A549 treated with Mapracorat at 1 μM for 4 hours (cell line): Measurements from ENCODE around the gene CCDC39. TPM values are rescaled to one million over a fixed set of nuclear protein-coding genes. Genes with fewer than 3 reads are reported as not detected.

ENCODE experiments used
- total RNA-seq: library from RNA; stranded (reverse); fragments of 200-300 nt; extraction: Qiagen RNA extraction; gene quantifications from 5 replicates; pipeline ENCODE4 v1.2.3, GENCODE V29; 2022

CCDC39 gene
- total RNA-seq = not detected in 5 replicates

DNA sequence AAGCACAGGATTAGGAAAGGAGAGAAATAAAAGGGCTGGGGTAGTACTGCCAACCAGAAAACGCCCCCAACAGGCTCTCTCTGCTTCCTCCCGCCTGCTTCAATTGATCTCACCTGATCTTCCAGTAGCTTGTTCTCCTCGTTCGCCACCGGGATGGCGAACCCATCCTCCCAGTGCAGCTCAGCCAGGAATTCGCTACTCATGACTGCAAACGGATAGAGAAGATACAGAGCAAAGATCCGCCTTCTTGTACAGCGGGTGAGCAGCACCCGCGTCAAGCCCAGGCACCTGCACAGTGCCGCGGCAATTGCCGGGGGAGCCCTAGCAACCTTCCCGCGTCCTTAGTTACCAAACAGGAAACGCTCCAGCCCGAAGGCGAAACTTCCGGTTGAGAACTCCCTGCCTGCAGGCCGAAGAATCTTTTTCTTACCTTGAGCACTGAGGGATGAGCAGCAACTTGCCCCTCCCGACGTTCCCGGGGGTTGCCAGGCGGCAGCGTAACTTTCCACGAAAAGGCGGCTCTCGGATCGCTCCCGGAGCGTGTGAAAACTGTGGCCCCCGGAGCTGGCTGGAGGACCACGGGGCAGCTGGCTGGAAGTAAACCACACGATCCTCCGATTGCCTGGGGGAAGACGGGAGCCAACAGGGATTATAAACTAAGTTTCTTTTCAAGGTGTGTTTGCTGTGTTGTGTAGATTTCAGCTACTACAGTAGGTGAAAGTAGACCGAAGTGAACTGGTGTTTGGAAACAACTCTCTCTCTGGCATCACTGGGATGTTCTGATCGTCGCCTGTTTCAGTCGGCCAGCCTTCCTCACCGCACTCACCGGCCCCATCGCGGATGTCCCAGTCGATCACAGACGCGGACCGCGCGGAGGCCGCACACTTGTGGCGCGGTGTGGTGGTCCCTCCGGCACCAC lies at the start of gene CCDC39:
Gene CCDC39 (minus strand): TSS at position 312 of the 919 bp plus-strand sequence. CDS start 109 bp downstream, at position 203.

DNA sequence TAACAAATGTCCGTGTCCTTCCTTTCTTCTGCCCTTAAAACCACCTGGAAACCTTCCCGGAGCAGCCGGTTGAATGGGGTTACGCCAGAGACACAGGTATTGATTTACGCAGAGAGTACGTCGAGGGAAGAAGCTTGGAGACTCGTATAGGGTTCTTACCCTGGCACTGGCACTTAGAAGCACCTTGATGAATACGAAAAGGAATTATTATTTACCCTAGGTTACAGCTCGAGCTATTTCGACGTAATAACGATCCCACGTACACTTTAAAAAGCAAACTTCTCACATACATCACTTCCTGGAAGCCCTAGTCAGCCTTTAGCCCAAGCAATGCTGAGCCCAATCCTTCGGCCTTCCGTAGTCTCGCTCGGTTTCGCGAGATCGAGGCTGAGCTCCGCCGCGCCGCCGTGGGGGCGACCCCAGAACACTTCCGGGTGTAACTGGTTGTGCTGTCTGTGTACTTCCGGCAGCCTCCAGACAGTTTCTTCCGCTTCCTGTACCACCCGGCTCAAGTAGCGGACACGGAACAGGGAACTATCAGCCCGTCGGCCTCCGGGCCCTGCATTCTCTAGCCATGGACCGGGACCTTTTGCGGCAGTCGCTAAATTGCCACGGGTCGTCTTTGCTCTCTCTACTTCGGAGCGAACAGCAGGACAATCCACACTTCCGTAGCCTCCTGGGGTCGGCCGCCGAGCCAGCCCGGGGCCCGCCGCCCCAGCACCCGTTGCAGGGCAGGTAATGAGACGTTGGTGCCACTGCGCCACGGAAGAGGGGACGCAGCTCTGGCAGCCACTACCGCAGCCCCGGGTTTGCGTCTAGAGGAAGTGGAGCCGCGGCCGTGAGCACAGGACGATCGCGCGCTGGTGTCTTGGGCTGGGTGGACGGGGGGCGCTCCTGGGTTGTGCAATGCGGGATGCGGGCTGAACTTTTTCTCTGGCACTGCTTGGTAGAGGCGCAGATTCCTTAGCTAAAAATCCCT lies 77.3 kb downstream of the CCDC39 start, which contains the start of gene TTC14:
Gene TTC14 (plus strand): TSS at position 476 of the 979 bp plus-strand sequence. CDS start 99 bp downstream, at position 575.

Other genes starting within 250 kb of the CCDC39 start
- 12.8 to 15.7 TPM (median 13.9 TPM) in 5 replicates for gene TTC14, start 77.3 kb downstream of the CCDC39 start, total RNA-seq
- 60.6 to 87.8 TPM (median 74.1 TPM) in 5 replicates for gene FXR1, start 233.2 kb upstream of the CCDC39 start, total RNA-seq